Peyer's patch (tissue), 4 donors: ENCODE results near the gene DOCK4.

Source experiments
- POLR2A ChIP-seq, 2 donors: fragments of 450-650 bp; IDR thresholded peaks; one replicate each; pipeline ENCODE4 v1.5.1; 2017; ENCODE audit warnings: antibody characterized with exemption in 2 of 2, mild to moderate bottlenecking in 2 of 2, moderate library complexity in 2 of 2
- TF ChIP-seq, protein P1 (sequence below), 6 experiments: fragments of 450-650 bp in 4 of 6; fragments of 200-600 bp in 2 of 6; sonication (generic) in 1 of 6; IDR thresholded peaks; one replicate each; pipeline ENCODE4 v1.5.1; 2017 to 2019; ENCODE audit warnings: antibody characterized with exemption in 6 of 6, mild to moderate bottlenecking in 3 of 6, moderate library complexity in 1 of 6

DNA sequence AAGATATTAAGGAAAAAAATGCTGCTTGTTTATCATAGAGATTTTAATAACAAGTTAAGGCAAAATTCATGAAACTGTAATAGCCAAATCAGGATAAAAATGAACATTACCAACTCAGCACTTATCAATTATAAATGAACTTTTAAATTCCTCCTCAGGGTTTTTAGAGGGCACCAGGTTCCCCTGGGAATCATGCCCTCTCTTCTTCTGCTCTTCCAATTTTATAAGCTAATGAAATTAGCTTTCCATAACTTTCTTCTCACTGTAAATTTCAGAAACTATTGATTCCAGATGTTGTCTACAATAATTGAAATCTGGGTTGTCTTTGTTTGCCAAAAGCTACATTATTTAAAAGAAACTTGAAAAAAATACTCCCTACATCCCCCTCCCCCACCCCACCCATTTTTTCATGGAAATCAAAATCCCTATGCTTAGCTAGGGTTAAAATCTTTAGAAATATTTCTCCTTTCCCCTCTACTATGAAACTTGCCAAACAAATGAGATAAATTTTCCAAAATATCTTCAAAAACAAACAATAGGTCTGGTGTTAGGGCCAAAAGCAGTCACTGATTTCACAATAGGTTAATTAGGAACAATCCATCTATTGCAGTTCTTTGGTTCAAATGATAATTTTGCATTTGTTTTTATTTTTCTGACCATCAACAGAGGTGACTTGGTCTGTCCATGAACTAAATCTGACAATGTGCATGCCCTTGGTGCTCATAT is 187.7 kb downstream of the DOCK4 start:
- TF ChIP-seq, protein P1, sequence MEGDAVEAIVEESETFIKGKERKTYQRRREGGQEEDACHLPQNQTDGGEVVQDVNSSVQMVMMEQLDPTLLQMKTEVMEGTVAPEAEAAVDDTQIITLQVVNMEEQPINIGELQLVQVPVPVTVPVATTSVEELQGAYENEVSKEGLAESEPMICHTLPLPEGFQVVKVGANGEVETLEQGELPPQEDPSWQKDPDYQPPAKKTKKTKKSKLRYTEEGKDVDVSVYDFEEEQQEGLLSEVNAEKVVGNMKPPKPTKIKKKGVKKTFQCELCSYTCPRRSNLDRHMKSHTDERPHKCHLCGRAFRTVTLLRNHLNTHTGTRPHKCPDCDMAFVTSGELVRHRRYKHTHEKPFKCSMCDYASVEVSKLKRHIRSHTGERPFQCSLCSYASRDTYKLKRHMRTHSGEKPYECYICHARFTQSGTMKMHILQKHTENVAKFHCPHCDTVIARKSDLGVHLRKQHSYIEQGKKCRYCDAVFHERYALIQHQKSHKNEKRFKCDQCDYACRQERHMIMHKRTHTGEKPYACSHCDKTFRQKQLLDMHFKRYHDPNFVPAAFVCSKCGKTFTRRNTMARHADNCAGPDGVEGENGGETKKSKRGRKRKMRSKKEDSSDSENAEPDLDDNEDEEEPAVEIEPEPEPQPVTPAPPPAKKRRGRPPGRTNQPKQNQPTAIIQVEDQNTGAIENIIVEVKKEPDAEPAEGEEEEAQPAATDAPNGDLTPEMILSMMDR (IDR thresholded peaks at IDR 0.05), result no peak
- no peak for TF ChIP-seq POLR2A (IDR thresholded peaks at IDR 0.05)
